Nucleus accumbens (tissue), 56 donors: Measurements from ENCODE around the gene CDK8.
"Not testable (repeated sequence)": the region's sequence is repeated elsewhere in the genome, so short reads cannot be mapped to it uniquely, and the experiment has no call there.

Experiments used
- DNase-seq, 56 donors: peaks; one replicate each; lab custom pipeline; 2025; lab: John Stamatoyannopoulos, UW

CDK8 gene

GRCh38 chr13:26310003-26310402, 56.1 kb downstream of the CDK8 start:
- DNase-seq, result no peak

GRCh38 chr13:26310470-26310869, 56.5 kb downstream of the CDK8 start:
- DNase-seq, result no peak

GRCh38 chr13:26312019-26312418, 58.1 kb downstream of the CDK8 start:
- not testable (repeated sequence) for DNase-seq

GRCh38 chr13:26316095-26316494, 62.2 kb downstream of the CDK8 start:
- DNase-seq, result not testable (repeated sequence)

- no peak for DNase-seq
Observed at GRCh38 chr13:26320766-26321165, 66.8 kb downstream of the CDK8 start.

DNA sequence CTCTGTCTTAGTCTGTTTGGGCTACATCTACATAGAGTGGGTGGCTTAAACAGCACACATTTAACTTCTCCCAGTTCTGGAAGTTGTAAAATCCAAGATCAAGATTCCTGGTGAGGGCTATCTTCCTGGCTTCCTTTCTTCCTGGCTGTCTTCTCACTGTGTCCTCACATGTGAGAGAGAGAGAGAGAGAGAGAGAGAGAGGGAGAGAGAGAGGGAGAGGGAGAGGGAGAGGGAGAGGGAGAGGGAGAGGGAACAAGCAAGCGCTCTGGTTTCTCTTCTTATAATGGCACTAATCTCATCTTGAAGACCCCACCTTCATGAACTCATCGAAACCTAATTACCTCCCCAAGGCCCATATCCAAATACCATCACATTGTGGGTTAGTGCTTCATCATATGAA, 69.2 kb downstream of the CDK8 start:
- DNase-seq, result no peak

GRCh38 chr13:26323764-26324163, 69.8 kb downstream of the CDK8 start:
- no peak for DNase-seq

DNA sequence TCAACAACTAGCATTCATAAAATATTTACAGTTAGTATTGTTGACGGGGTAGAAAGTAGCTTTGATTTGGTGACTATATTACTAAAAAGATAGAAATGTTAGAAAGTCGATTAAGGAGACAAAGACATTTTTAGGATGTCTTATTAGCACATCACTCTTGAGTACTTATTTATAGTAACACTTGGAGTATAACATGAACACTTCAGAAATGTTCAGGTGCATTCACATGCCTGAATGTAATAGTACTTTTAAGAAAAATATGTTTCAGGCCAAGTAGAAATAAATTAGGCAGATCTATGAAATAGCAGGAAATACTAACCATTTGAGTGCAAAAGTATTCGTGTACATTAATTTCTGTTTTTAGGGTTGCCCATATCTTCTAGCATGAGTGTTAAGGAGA, 70.4 kb downstream of the CDK8 start:
- no peak for DNase-seq

- no peak for DNase-seq
Observed at GRCh38 chr13:26324867-26325266, 70.9 kb downstream of the CDK8 start.

- DNase-seq, result no peak
Observed at GRCh38 chr13:26325876-26326275, 71.9 kb downstream of the CDK8 start.

GRCh38 chr13:26326562-26326961, 72.6 kb downstream of the CDK8 start:
- DNase-seq, result no peak

GRCh38 chr13:26327940-26328725, 74.2 kb downstream of the CDK8 start:
- no peak for DNase-seq

DNA sequence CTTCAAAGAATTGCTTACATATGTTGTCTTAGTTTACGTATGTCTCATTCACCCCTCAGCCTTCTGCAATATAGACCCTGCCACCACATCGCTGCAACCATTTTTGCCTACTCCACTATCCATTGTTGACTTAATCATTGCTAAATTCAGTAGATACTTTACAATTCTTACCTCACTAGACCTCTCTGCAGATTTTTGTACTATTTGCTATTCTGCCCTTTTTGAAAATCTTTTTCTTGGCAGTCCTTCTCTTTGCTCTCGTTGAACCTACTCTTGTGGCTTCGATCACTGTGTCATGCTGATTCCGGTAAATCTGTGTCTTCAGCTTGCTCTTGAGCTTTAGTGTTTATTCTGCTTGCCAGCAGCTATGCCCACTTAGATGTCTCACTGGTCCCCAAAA, 81.2 kb downstream of the CDK8 start:
- DNase-seq, result no peak

DNA sequence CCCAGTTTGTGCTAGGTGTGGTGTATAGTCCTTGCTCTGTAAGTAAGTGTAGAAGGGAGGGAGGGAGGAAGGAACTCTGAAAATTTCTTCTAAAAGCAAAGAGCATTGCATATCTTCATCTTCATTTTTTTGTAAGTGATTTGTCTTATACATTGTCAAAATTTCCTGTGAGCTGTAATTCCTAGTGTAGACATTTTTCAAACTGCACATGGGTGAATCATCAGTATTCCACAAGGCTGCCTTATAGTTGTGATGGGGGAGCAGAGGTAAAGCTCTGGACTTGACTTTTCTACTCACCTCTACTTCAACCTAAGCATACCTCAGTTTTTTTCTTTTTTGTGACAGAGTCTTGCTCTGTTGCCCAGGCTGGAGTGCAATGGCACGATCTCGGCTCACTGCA, 86.9 kb downstream of the CDK8 start:
- DNase-seq, result no peak

DNA sequence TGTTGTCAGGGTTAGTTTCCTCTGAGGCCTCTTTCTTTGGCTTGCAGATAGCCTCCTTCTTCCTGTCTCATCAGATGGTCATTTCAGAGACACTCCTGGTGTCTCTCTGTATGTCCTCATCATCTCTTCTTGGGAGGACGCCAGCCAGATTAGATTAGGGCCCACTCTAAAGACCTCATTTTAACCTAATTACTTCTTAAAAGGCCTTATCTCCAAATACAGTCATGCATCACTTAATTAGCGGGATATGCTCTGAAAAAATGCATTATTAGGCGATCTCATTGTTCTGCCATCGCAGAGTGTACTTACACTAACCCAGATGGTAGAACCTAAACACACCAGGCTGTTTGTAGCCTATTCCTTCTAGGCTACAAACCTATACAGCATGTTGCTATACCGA, 89.0 kb downstream of the CDK8 start:
- DNase-seq, result no peak

DNA sequence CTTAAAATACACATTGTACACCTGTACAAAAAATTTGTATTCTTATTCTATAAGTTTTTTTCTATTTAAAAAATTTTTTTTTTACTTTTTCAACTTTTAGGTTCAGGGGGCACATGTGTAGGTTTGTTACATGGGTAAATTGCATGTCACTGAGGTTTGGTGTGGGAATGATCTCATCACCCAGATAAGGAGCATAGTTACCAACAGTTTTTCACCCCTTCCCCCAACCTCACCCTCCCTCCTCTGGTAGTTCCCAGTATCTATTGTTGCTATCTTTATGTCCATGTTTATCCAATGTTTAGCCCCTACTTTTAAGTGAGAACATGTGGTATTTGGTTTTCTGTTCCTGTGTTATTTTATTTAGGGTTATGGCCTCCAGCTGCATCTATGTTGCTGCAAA, 89.9 kb downstream of the CDK8 start:
- DNase-seq, result no peak

- no peak for DNase-seq
Observed at GRCh38 chr13:26344980-26345379, 91.1 kb downstream of the CDK8 start.

DNA sequence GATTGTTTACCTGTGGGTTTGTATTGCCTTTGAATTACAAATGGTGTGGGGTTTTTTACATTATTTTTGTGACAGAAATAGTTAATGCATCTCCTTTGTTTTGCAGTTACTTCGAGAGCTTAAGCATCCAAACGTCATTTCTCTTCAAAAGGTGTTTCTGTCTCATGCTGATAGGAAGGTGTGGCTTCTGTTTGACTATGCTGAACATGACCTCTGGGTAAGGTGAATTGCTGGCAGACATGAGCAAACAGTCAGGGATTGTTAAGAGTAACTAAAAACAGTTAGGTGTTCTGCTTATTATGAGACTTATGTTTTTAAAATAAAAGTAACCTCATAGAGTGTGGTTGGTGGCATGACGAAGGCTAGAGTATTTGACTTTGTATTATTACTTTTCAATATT, 95.0 kb downstream of the CDK8 start:
- no peak for DNase-seq

DNA sequence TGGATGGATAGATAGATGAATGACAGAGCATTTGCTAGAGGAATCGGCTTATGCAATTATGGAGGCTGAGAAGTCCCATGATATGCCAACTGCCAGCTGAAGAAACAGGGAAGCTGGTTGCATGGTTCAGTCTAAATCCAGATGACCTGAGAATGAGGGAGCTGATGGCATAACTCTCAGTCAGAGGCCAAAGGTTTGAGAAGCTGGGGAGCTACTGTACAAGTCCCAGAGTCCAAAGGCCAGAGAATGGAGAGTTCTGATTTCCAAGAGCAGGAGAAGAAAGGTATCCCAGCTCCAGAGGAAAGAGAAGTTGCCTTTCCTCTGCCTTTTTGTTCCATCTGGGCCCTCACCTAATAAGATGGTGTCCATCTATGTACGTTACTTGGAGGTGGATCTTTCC, 108.3 kb downstream of the CDK8 start:
- DNase-seq, result no peak

- no peak for DNase-seq
Observed at GRCh38 chr13:26370553-26370952, 116.6 kb downstream of the CDK8 start.

- no peak for DNase-seq
Observed at GRCh38 chr13:26372747-26373146, 118.8 kb downstream of the CDK8 start.

- DNase-seq, result no peak
Observed at GRCh38 chr13:26376430-26376829, 122.5 kb downstream of the CDK8 start.

- peak in 1 of 56 donors; percentile 17 for DNase-seq
Observed at GRCh38 chr13:26377038-26377437, 123.1 kb downstream of the CDK8 start.
